ENCODE data around the gene NXPH2.

NXPH2 gene

GRCh38 chr2:138779781-138780445, at the start of gene NXPH2:
NXPH2 (minus strand) TSS chr2:138780390; CDS start chr2:138780241, 149 bp downstream.
- peaks cover 2% of the 10 kb centered on the region for H3K4me1 Mint-ChIP-seq
- peaks cover 46% of the 10 kb centered on the region for H3K27me3 Mint-ChIP-seq
- H3K36me3 Mint-ChIP-seq (ENCODE audit: low read depth): no peaks in the 10 kb centered on the region
- no peak for DNase-seq
- H3K9me3 Mint-ChIP-seq: no peaks in the 10 kb centered on the region
- ATAC-seq: peak; percentile 15
- no peak within 1 kb of the TSS for H3K4me3 Mint-ChIP-seq
- no peak within 1 kb of the TSS for H3K27ac Mint-ChIP-seq

- Mint-ChIP-seq H3K4me3 (no peak overlapping the region), H3K4me1 (no peaks in the 10 kb centered on the region), H3K36me3 (ENCODE audit: low read depth) (no peaks in the 10 kb centered on the region), H3K27me3 (peaks cover 5% of the 10 kb centered on the region), H3K27ac (no peak overlapping the region), H3K9me3 (no peaks in the 10 kb centered on the region)
- DNase-seq (peak; percentile 31), ATAC-seq (peak; percentile 69)
Observed at GRCh38 chr2:138829326-138829919, 49.2 kb upstream of the NXPH2 start.

DNA sequence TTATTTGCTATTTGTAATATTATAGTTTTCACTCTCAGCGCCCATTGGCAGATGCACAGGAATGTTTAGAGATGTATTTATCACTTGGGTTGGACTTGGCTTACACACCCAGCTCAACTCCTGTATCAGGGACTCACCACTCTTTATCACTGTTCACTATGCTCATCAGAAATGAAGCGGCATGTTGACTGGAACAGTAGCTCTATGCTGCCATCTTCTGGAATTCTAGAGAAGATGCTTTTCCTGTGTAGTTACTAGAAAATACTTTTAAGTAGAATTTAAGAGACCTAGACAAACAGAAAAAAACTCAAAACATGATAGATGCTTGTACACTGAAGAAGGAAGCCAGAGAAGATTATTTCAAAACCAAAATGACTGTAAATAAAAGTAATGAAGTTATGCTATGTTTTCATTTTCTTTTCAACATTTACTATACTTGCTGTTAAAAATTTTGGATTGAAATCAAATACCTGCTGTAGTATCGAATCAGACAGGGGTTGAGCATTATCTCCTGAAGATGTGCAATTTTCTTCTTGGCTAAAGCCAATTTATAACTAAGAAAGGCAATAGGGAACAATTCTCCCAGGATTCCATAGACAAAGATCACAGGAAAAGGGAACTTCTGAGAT, 47.4 kb upstream of the NXPH2 start:
- H3K9me3 Mint-ChIP-seq: no peaks in the 10 kb centered on the region
- no peak overlapping the region for H3K27ac Mint-ChIP-seq
- H3K4me3 Mint-ChIP-seq: no peak overlapping the region
- no peaks in the 10 kb centered on the region for H3K36me3 Mint-ChIP-seq (ENCODE audit: low read depth)
- H3K27me3 Mint-ChIP-seq: peaks cover 5% of the 10 kb centered on the region
- ATAC-seq: no peak
- DNase-seq: no peak
- no peaks in the 10 kb centered on the region for H3K4me1 Mint-ChIP-seq

DNA sequence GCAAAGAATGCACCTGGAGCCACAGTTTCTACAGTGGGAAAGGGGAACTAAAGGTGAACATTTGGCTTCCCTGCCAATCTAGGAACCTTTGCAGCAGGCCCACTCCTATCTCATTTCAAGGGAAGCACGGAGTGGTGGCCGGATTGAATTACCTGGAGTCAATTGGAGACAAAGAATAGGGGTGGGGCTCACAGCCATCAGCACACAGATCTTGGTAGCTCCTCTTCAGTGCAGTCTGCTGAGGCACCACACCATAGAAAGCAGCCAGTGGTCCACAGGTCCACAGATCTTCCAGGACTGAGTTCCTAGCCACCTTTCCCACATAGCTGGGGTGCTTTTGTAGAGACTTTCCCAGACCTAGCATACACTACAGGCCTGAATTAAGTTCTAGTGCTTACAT, 43.5 kb upstream of the NXPH2 start:
- Mint-ChIP-seq H3K9me3 (no peaks in the 10 kb centered on the region), H3K36me3 (ENCODE audit: low read depth) (no peaks in the 10 kb centered on the region), H3K27me3 (peaks cover 9% of the 10 kb centered on the region), H3K4me1 (no peaks in the 10 kb centered on the region), H3K27ac (no peak overlapping the region), H3K4me3 (no peak overlapping the region)
- no peak for DNase-seq
- no peak for ATAC-seq

- H3K4me1 Mint-ChIP-seq: no peaks in the 10 kb centered on the region
- ATAC-seq (no peak), DNase-seq (no peak)
- H3K27me3 Mint-ChIP-seq: peaks cover 4% of the 10 kb centered on the region
- no peaks in the 10 kb centered on the region for H3K9me3 Mint-ChIP-seq
- H3K27ac Mint-ChIP-seq: no peak overlapping the region
- no peak overlapping the region for H3K4me3 Mint-ChIP-seq
- no peaks in the 10 kb centered on the region for H3K36me3 Mint-ChIP-seq (ENCODE audit: low read depth)
Observed at GRCh38 chr2:138819964-138820363, 39.8 kb upstream of the NXPH2 start.

DNA sequence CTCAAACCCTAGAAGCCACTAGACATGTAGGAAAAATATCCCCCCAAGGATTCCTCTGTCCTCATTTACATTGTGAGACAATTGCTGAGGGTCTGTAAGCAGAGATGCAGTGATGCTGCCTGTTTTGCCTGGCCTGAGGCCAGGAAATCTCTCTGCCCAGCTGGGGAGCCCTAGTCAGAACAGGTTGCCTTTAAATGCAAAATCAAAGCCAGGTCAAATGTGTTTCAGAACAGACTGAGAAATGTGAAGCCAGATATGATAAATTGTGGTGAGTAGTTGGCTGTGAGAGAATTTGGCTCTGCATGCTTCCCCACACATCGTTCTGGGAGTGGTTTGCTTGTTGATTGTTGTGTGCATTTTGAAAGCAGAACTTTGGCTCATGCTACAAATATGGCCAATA, 38.4 kb upstream of the NXPH2 start:
- H3K27ac Mint-ChIP-seq: no peak overlapping the region
- DNase-seq: no peak
- no peaks in the 10 kb centered on the region for H3K4me1 Mint-ChIP-seq
- peaks cover 4% of the 10 kb centered on the region for H3K27me3 Mint-ChIP-seq
- no peaks in the 10 kb centered on the region for H3K9me3 Mint-ChIP-seq
- no peaks in the 10 kb centered on the region for H3K36me3 Mint-ChIP-seq (ENCODE audit: low read depth)
- no peak for ATAC-seq
- H3K4me3 Mint-ChIP-seq: no peak overlapping the region

DNA sequence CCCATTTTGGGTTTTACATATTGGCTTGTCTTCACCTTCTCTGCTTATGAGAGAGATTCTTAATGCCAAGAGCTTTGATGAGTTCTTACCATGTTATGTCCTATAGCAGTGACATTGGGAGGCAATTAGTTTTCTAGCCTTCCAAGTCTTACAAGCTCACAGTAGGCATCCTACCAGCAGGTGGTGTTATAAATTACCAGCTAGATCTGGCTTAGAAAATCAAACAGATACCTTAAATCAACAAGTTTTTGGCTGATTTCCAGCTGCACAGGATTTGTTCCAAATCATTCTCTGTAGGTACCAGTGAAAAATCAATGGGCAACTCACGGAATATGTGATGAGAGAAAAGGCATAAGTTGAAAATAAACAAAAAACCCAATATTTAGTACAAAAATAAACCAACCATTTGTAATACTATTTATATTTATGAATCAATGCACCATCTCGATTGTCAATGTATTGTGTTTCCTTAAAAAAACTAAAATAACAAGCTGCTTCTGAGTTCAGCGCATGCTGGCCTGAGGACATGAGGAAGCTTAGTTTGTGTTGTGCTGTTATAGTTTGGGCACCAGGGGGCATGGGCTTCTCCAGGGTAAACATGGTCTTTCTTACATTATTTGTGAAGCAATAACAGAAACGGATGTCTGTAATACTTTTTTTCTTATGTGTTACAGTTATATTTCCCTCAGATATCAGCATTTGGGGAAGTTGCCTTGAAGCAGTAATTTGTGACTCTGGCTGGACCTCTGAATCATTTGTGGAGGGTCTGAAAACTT, 34.1 kb upstream of the NXPH2 start:
- Mint-ChIP-seq H3K9me3 (no peaks in the 10 kb centered on the region), H3K27ac (no peak overlapping the region), H3K4me1 (no peaks in the 10 kb centered on the region), H3K4me3 (no peak overlapping the region), H3K36me3 (ENCODE audit: low read depth) (no peaks in the 10 kb centered on the region), H3K27me3 (peaks cover 5% of the 10 kb centered on the region)
- ATAC-seq (no peak), DNase-seq (no peak)

DNA sequence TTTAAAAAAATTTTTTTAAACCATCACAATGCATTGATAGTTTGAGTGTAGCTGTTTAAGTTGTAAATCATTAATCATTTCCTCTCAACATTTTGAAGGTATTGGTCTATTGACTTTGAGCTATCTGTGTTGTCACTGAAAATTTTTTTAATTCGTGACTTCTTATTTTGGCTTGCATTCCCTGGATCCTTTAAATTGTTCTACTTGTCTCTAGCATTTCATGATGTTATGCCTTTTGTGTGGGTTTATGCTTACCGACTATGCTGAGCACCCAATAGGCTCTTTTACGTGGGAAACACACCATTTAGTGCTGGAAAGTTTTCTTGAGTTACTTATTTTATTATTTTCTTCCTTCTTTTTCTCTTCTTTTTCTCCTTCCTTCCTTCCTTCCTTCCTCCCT, 31.2 kb upstream of the NXPH2 start:
- H3K36me3 Mint-ChIP-seq (ENCODE audit: low read depth): no peaks in the 10 kb centered on the region
- no peaks in the 10 kb centered on the region for H3K4me1 Mint-ChIP-seq
- ATAC-seq: no peak
- no peak overlapping the region for H3K4me3 Mint-ChIP-seq
- H3K9me3 Mint-ChIP-seq: no peaks in the 10 kb centered on the region
- peaks cover 8% of the 10 kb centered on the region for H3K27me3 Mint-ChIP-seq
- H3K27ac Mint-ChIP-seq: no peak overlapping the region
- no peak for DNase-seq

GRCh38 chr2:138794724-138795123, 14.5 kb upstream of the NXPH2 start:
- H3K4me3 Mint-ChIP-seq: no peak overlapping the region
- H3K36me3 Mint-ChIP-seq (ENCODE audit: low read depth): no peaks in the 10 kb centered on the region
- H3K27ac Mint-ChIP-seq: no peak overlapping the region
- no peaks in the 10 kb centered on the region for H3K4me1 Mint-ChIP-seq
- ATAC-seq: no peak
- H3K9me3 Mint-ChIP-seq: no peaks in the 10 kb centered on the region
- DNase-seq: no peak
- H3K27me3 Mint-ChIP-seq: peaks cover 19% of the 10 kb centered on the region

- Mint-ChIP-seq H3K27ac (no peak overlapping the region), H3K9me3 (no peaks in the 10 kb centered on the region), H3K4me3 (no peak overlapping the region), H3K36me3 (ENCODE audit: low read depth) (no peaks in the 10 kb centered on the region), H3K4me1 (no peaks in the 10 kb centered on the region), H3K27me3 (peaks cover 16% of the 10 kb centered on the region)
- DNase-seq (no peak), ATAC-seq (no peak)
Observed at GRCh38 chr2:138787053-138787666, 7.0 kb upstream of the NXPH2 start.

DNA sequence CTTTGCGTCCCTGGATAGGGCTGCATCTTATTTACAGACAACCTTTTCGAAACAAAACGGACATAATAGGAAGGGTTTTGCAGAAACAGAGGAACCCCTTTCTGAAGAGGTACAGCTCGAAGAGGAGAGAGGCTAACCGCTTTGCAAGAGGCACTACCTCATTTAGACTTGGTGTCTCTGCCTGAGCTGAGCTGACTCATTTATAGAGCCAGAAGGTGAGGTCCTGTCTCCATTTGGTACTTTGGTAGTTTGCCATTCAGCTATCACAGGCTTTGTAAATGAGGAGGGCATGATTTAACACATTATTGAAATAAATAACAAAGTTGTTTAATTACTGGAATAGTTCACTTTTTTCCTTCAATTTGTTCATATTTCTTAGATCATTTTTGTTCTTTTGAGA, 2.2 kb upstream of the NXPH2 start:
- Mint-ChIP-seq H3K9me3 (no peaks in the 10 kb centered on the region), H3K27ac (no peak overlapping the region), H3K4me3 (no peak overlapping the region), H3K36me3 (ENCODE audit: low read depth) (no peaks in the 10 kb centered on the region), H3K4me1 (peaks cover 2% of the 10 kb centered on the region), H3K27me3 (peaks cover 42% of the 10 kb centered on the region)
- ATAC-seq (no peak), DNase-seq (no peak)

- H3K27ac Mint-ChIP-seq: no peak overlapping the region
- no peaks in the 10 kb centered on the region for H3K36me3 Mint-ChIP-seq (ENCODE audit: low read depth)
- H3K4me3 Mint-ChIP-seq: no peak overlapping the region
- H3K4me1 Mint-ChIP-seq: peaks cover 2% of the 10 kb centered on the region
- H3K9me3 Mint-ChIP-seq: no peaks in the 10 kb centered on the region
- ATAC-seq (no peak), DNase-seq (no peak)
- peaks cover 45% of the 10 kb centered on the region for H3K27me3 Mint-ChIP-seq
Observed at GRCh38 chr2:138780908-138781307, 718 bp upstream of the NXPH2 start.

GRCh38 chr2:138780446-138780880, 273 bp upstream of the NXPH2 start:
- no peaks in the 10 kb centered on the region for H3K36me3 Mint-ChIP-seq (ENCODE audit: low read depth)
- H3K4me3 Mint-ChIP-seq: no peak overlapping the region
- no peaks in the 10 kb centered on the region for H3K9me3 Mint-ChIP-seq
- H3K27me3 Mint-ChIP-seq: peaks cover 46% of the 10 kb centered on the region
- ATAC-seq (no peak), DNase-seq (no peak)
- peaks cover 2% of the 10 kb centered on the region for H3K4me1 Mint-ChIP-seq
- no peak overlapping the region for H3K27ac Mint-ChIP-seq

DNA sequence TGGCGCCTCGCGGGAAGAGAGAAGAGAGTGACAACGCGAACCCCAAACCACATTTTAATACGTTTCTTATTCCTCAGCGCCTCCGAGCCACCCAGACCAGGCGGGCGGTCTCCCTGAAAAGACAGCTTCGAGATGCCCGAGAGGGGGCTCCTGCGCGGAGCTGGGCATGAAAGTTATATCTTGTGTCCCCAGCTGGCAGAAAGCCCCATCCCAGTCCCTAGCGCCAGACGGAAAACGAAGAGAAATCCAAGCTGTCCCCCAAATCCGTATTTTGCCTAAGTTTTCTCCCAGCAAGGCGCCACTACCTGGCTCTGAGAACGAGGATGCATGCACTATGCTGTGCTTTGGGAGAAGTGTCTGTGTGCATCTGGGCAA, 797 bp downstream of the NXPH2 start:
- no peak overlapping the region for H3K4me3 Mint-ChIP-seq
- no peaks in the 10 kb centered on the region for H3K36me3 Mint-ChIP-seq (ENCODE audit: low read depth)
- peaks cover 50% of the 10 kb centered on the region for H3K27me3 Mint-ChIP-seq
- no peaks in the 10 kb centered on the region for H3K9me3 Mint-ChIP-seq
- DNase-seq (no peak), ATAC-seq (no peak)
- peaks cover 2% of the 10 kb centered on the region for H3K4me1 Mint-ChIP-seq
- no peak overlapping the region for H3K27ac Mint-ChIP-seq

All from activated naive CD8-positive, alpha-beta T cell treated with anti-CD3 and anti-CD28 coated beads, Interleukin-2, amount 50 U/mL, for 24 hours (primary cell).